ENCODE results near the gene RBM7.

RBM7 gene

DNA sequence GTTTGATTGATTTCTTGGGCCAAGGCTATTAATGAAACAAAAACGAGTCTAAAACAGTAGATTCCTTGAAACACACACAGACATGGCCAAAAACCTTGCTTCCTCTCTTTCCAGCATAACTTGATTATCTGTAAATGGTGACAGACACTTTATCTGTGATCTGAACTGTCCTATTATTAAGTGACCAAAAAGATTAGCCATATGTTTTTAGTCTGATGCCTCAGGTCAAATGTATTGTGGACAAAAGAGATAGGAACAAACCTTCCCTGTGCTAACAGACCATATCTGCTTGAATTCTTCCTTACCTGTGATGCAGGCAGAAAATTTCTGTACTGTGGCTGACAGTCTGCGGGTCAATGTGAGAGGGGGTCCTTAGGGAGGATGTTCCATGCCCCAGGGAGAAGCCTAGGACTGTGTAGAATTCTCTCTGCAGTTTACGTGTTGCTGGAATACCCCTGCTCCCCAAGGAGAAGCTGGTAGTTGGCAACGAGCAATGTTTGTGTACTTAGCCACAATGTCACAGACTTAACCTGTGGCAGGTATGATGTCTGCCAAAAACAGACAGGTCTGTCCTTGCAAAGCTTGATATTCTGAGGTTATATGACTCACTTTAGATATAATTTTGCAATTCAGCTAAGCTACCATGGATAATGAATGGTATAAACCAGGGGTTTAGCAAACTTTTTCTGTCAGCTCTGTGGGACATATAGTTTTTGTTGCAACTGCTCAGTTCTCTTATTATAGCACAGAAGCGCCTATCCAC, 31.4 kb upstream of the RBM7 start:
- no peaks in the 10 kb centered on the region for H3K36me3 ChIP-seq (replicated peaks; ENCODE audit: insufficient read depth, low read length)
- H3K27me3 ChIP-seq (replicated peaks; ENCODE audit: insufficient read depth, low read length), result no peaks in the 10 kb centered on the region
- no peak overlapping the region for H3K9ac ChIP-seq (ENCODE audit: low read length)
- H2AFZ ChIP-seq (ENCODE audit: low read length), result no peak overlapping the region
- H3K9me2 ChIP-seq (replicated peaks; ENCODE audit: insufficient read depth, low read length), result no peaks in the 10 kb centered on the region
- H3F3A ChIP-seq (ENCODE audit: insufficient read depth, low read length), result no peaks in the 10 kb centered on the region
- DNase-seq, result no peak
- H3K4me2 ChIP-seq (ENCODE audit: low read depth, low read length), result no peak overlapping the region
- H3K4me3 ChIP-seq (ENCODE audit: low read length), result no peak overlapping the region
- H4K20me1 ChIP-seq (ENCODE audit: insufficient read depth, low read length), result no peaks in the 10 kb centered on the region
- no peaks in the 10 kb centered on the region for H3K4me1 ChIP-seq (ENCODE audit: low read length)
- H3K79me2 ChIP-seq (ENCODE audit: low read length), result no peaks in the 10 kb centered on the region
- TF ChIP-seq EZH2phosphoT487 (IDR thresholded peaks at IDR 0.05; ENCODE audit: low read length) (no peak), EZH2 (optimal IDR thresholded peaks at IDR 0.05; ENCODE audit: low read depth, low read length) (no peak)
- H3K9me3 ChIP-seq (replicated peaks; ENCODE audit: insufficient read depth, low read length), result no peaks in the 10 kb centered on the region
- no peak overlapping the region for H3K27ac ChIP-seq (ENCODE audit: low read length)

- H3K79me2 ChIP-seq (ENCODE audit: low read length), result no peaks in the 10 kb centered on the region
- no peak overlapping the region for H3K9ac ChIP-seq (ENCODE audit: low read length)
- no peak for DNase-seq
- H3K27ac ChIP-seq (ENCODE audit: low read length), result no peak overlapping the region
- H3K4me2 ChIP-seq (ENCODE audit: low read depth, low read length), result no peak overlapping the region
- no peaks in the 10 kb centered on the region for H4K20me1 ChIP-seq (ENCODE audit: insufficient read depth, low read length)
- H3K4me1 ChIP-seq (ENCODE audit: low read length), result no peaks in the 10 kb centered on the region
- H3F3A ChIP-seq (ENCODE audit: insufficient read depth, low read length), result no peaks in the 10 kb centered on the region
- H3K36me3 ChIP-seq (replicated peaks; ENCODE audit: insufficient read depth, low read length), result no peaks in the 10 kb centered on the region
- no peaks in the 10 kb centered on the region for H3K9me3 ChIP-seq (replicated peaks; ENCODE audit: insufficient read depth, low read length)
- H3K9me2 ChIP-seq (replicated peaks; ENCODE audit: insufficient read depth, low read length), result no peaks in the 10 kb centered on the region
- H3K27me3 ChIP-seq (replicated peaks; ENCODE audit: insufficient read depth, low read length), result no peaks in the 10 kb centered on the region
- no peak overlapping the region for H2AFZ ChIP-seq (ENCODE audit: low read length)
- TF ChIP-seq EZH2phosphoT487 (IDR thresholded peaks at IDR 0.05; ENCODE audit: low read length) (no peak), EZH2 (optimal IDR thresholded peaks at IDR 0.05; ENCODE audit: low read depth, low read length) (no peak), CTCF (IDR thresholded peaks at IDR 0.05; ENCODE audit: low read length) (no peak)
- no peak overlapping the region for H3K4me3 ChIP-seq (ENCODE audit: low read length)
These were observed 25.4 kb upstream of the RBM7 start for GRCh38 chr11:114375052-114375451.

DNA sequence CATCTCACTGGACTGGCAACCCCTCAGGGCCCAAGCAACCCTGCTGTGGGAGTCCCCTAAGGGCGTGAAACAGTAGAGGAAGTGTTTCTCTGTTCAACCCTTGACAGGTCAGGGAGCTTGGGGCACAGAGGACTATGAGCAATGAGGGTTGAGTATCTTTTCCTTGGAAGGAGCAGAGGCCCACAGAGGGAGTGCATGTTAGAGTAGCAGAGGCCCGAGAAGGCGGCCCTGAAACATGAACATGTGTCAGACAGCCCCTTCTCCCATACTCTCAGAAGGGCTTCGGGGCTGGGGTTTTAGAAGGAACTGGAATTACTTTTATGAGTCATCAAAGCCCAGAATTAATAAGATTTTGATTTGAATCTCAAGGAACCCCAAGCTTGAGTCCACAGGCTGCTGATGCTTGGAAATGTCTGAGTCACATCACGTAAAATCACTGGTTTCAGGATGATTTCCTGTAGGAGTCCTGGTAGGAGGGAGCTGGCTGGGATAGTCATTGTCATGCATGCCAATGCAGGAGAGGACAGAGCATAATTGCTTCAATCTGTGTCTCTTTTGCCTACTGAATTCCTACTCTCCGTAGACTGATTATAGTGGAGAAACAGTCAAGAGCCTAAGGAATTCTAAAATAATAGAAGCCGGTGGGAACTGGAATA, 22.7 kb upstream of the RBM7 start:
- Histone ChIP-seq H3K4me2 (ENCODE audit: low read depth, low read length) (no peak overlapping the region), H3K9ac (ENCODE audit: low read length) (no peak overlapping the region), H3K79me2 (ENCODE audit: low read length) (no peaks in the 10 kb centered on the region), H3K4me1 (ENCODE audit: low read length) (no peaks in the 10 kb centered on the region), H4K20me1 (ENCODE audit: insufficient read depth, low read length) (no peaks in the 10 kb centered on the region), H3K36me3 (replicated peaks; ENCODE audit: insufficient read depth, low read length) (no peaks in the 10 kb centered on the region), H3F3A (ENCODE audit: insufficient read depth, low read length) (no peaks in the 10 kb centered on the region), H3K27ac (ENCODE audit: low read length) (no peak overlapping the region), H2AFZ (ENCODE audit: low read length) (no peak overlapping the region), H3K9me3 (replicated peaks; ENCODE audit: insufficient read depth, low read length) (no peaks in the 10 kb centered on the region), H3K4me3 (ENCODE audit: low read length) (no peak overlapping the region), H3K27me3 (replicated peaks; ENCODE audit: insufficient read depth, low read length) (no peaks in the 10 kb centered on the region), H3K9me2 (replicated peaks; ENCODE audit: insufficient read depth, low read length) (no peaks in the 10 kb centered on the region)
- no peak for DNase-seq
- TF ChIP-seq EZH2phosphoT487 (IDR thresholded peaks at IDR 0.05; ENCODE audit: low read length) (no peak), EZH2 (optimal IDR thresholded peaks at IDR 0.05; ENCODE audit: low read depth, low read length) (no peak)

- Histone ChIP-seq H4K20me1 (ENCODE audit: insufficient read depth, low read length) (no peaks in the 10 kb centered on the region), H3K4me2 (ENCODE audit: low read depth, low read length) (no peak overlapping the region)
These were observed 20.9 kb upstream of the RBM7 start for GRCh38 chr11:114379394-114380069.

More at GRCh38 chr11:114379394-114380069, 20.9 kb upstream of the RBM7 start:
- Histone ChIP-seq H3K36me3 (replicated peaks; ENCODE audit: insufficient read depth, low read length) (no peaks in the 10 kb centered on the region), H3K27me3 (replicated peaks; ENCODE audit: insufficient read depth, low read length) (no peaks in the 10 kb centered on the region), H3K4me1 (ENCODE audit: low read length) (no peaks in the 10 kb centered on the region), H3K79me2 (ENCODE audit: low read length) (no peaks in the 10 kb centered on the region), H3K9me2 (replicated peaks; ENCODE audit: insufficient read depth, low read length) (no peaks in the 10 kb centered on the region), H3K27ac (ENCODE audit: low read length) (no peak overlapping the region), H3K9ac (ENCODE audit: low read length) (no peak overlapping the region), H3K9me3 (replicated peaks; ENCODE audit: insufficient read depth, low read length) (no peaks in the 10 kb centered on the region), H3K4me3 (ENCODE audit: low read length) (no peak overlapping the region), H2AFZ (ENCODE audit: low read length) (no peak overlapping the region), H3F3A (ENCODE audit: insufficient read depth, low read length) (no peaks in the 10 kb centered on the region)
- DNase-seq, result no peak
- TF ChIP-seq EZH2 (optimal IDR thresholded peaks at IDR 0.05; ENCODE audit: low read depth, low read length), result no peak
- TF ChIP-seq EZH2phosphoT487 (IDR thresholded peaks at IDR 0.05; ENCODE audit: low read length), result no peak
- no peak for TF ChIP-seq CTCF (IDR thresholded peaks at IDR 0.05; ENCODE audit: low read length)

All from MM.1S (cell line).